Stimulated activated CD4-positive, alpha-beta T cell treated with anti-CD3 and anti-CD28 coated beads, Interleukin-1b, Interleukin-23, amount 100 ng/mL, for 1 hour (primary cell): Measurements from ENCODE around the gene RERE.
"Not testable (repeated sequence)": the region's sequence is repeated elsewhere in the genome, so short reads cannot be mapped to it uniquely, and the experiment has no call there.

Source experiments
- DNase-seq, 2 donors: peaks; one replicate each; pipeline ENCODE4 v3.0.0-alpha.2; 2020; ENCODE audit warnings: low read depth in 2 of 2

Gene RERE

DNA sequence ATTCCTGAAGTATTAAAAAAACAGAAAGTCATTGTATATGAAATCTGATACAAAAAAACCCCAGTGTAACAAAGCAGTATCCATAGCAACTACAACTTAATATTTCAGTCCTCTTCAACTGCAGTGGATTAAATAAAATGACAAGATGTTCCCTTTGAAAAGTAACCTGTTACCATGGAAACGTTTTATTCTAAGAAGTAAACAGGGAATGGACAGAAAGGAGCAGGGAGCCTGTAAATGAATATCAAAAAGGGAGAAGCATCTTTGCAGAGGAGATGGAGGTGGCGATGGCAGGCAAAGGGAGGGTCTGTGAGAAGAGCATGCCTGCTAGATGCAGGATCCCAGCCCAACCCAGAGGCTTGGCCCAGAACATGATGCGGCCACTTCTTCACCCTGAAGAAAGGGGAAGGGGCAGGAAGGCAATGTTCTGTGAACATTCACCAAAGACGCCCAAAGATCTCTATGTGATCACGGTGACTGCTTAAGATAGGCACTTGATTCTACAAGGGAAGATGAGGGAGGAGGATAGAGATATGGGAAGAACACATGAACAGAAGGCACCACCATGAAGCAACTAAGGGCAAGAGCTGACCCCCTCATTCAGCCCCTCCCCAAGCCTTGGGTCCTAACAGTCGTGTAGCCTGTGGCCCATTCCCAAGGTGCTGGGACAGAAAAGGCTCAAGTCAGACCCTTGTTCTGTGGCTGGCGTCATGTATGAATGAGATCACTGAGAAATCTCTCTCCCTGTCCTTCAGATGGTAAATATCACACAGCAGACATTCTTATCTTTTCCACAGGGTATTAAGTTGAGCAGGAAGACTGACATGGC is 299.6 kb downstream of the RERE start:
- no peak for DNase-seq

GRCh38 chr1:8516793-8517556 is 300.5 kb downstream of the RERE start:
- DNase-seq: no peak

- DNase-seq: no peak
Observed at GRCh38 chr1:8516278-8516777, 301.1 kb downstream of the RERE start.

GRCh38 chr1:8512504-8512903 is 304.9 kb downstream of the RERE start:
- no peak for DNase-seq

- peak in 1 of 2 donors; percentile 27 for DNase-seq
Observed at GRCh38 chr1:8510041-8510823, 307.2 kb downstream of the RERE start.

GRCh38 chr1:8509579-8509978 is 307.9 kb downstream of the RERE start:
- DNase-seq: no peak

DNA sequence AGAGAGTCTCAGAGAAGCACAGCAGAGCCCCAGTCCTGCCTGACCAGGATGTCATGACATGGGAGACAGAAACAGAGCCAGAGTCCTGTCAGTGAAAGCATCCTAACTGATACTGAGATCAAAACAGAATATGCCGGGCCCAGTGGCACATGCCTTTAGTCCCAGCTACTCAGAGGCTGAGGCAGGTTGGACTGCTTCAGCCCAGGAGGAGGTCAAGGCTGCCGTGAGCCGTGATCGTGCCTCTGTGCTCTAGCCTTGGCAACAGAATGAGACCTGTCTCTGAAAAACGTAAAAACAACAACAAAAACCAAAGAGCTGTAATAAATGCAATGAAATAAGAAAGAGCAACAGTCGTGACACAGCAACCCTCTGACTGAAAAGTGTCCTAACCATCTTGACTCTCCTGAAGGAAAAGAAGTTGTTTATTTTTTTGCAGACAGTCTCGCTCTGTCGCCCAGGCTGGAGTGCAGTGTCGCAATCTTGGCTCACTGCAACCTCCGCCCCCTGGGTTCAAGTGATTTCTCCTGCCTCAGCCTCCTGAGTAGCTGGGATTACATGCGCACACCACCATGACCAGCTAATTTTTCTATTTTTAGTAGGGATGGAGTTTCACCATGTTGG is 310.3 kb downstream of the RERE start:
- DNase-seq: no peak

DNA sequence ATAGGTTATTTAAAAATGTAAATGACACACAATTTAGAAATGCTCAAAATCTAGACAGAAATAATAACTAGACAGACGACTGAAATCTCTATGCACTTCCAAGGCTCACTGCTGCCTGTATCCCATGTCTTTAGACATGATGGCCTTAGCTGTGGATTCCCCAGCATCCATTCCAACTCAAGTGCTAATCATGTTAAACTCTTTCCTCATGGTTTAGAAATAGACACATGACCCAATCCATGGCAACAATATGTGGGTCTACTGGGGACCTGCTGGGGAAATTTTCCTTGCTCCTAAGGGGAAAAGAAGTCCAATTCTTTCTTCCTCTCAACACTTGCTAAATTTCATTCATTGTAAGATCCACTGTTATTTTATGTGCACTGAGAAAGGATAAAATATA is 311.0 kb downstream of the RERE start:
- no peak for DNase-seq

DNA sequence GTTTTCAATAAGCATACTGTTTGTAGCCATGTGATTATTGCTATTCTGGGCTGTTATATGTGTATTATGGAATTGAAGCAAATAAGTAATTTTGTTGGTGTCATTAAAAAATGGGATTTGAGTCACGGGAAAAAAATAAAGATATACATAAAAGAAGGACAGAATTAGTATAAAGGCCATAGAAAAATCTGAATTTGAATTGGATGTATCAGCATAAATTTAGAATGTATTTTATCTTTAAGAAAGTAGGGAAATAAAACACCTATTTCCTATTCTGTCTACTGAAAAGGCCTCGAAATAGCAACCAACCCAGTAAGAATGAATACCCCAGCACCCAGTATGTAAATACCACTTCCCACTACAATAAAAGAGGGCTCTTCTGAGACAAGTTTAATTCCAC is 313.6 kb downstream of the RERE start:
- no peak for DNase-seq

- DNase-seq: not testable (repeated sequence)
Observed at GRCh38 chr1:8502949-8503348, 314.5 kb downstream of the RERE start.

DNA sequence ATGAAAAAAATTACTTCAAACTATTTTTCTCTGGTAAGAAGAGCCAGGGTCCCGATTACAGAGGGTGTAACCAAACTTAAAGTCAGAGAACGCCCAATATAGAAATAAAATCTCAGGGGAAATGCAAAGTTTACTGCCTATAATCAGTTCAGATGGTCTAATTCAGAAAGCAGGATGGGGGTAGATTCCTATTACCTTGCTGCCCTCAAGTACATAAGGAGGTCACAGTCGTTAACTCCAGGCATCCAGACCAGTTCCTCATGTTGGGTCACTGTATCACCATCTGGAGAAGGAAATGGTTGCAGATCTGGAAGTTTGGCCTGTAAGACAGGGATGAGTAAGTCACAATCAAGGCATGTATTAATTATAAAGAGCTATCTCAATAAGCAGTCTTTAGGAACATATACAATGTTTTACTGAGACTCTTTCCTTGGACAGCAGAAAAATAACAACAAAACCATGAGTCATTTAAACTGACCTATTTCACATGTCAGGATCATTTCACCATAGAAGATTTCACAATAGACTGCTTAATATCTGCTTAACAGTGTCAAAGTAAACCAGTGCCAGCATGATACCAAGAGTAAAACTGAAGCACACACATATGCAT is 320.1 kb downstream of the RERE start:
- DNase-seq: no peak

GRCh38 chr1:8496473-8496872 is 321.0 kb downstream of the RERE start:
- no peak for DNase-seq

DNA sequence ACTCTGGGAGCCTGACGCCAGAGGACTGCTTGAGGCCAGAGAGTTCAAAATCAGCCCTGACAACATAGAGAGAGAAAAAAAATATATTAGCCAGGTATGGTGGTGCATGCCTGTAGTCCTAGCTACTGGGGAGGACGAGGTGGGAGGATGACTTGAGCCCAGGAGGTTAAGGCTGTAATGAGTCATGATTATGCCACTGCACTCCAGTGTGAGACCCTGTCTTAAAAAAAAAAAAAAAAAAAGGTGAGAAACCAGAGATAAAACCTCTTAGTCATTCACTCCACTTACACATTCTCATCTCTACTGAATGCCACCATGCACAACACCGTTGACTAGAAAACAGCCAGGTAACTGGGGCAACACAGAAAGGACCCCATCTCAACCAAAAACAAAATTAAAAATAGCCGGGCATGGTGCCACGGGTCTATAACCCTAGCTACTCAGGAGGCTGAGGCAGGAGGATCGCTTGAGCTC is 321.5 kb downstream of the RERE start:
- no peak for DNase-seq

DNA sequence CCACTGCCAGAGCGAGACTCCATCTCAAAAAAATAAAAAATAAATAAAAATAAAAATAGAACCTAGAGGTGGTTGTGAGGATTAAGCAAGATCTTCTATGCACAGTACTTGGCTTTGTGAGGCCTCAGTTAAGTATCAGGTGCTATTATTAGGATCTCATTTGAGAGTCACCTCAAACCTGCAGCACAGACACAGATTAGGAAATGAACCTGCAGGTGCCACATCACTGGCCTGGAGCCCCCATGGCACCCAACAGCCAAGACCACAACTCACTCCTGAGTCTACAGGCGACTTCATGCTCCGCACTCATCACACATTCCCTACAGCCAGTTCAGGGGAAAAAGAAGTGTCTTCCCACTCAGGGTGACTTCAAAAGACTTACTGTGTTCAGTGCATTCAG is 322.8 kb downstream of the RERE start:
- DNase-seq: no peak

GRCh38 chr1:8493916-8494540 is 323.4 kb downstream of the RERE start:
- DNase-seq: no peak

DNA sequence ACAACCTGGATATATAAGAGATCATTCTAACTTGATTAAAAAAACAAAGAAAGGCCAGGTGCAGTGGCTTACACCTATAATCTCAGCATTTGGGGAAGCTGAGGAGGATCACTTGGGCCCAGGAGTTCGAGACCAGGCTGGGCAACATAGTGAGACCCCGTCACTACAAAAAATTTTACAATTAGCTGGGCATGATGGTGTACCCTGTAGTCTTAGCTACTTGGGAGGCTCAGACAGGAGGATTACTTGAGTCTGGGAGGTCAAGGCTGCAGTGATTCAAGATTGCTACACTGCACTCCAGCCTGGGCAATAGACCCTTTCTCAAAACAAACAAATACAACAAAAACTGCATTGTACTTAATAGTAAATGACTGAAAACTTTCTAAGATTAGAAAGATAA is 330.2 kb downstream of the RERE start:
- no peak for DNase-seq

GRCh38 chr1:8486047-8486446 is 331.4 kb downstream of the RERE start:
- DNase-seq: no peak

GRCh38 chr1:8483586-8483985 is 333.9 kb downstream of the RERE start:
- no peak for DNase-seq

DNA sequence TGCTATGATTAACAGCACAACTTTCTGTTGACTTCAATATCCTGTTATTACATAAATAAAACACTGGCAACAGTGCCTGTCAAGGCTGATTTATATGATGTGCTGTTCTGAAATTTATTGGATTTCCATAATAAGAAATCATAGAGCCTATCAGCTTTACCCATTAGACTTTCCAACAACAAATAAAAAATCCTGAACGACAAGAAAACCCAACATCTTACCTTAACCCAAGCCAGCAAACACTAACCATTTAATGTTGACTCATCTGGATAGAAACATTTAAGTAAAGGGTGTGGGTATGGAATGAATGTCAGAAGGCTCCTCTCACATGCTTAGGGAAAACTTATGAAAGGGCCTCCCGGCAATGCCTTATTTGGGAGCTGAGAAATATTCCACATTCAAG is 334.5 kb downstream of the RERE start:
- no peak for DNase-seq

- no peak for DNase-seq
Observed at GRCh38 chr1:8481650-8482380, 335.6 kb downstream of the RERE start.
